HCT116 (cell line): ENCODE measurements around the gene RABEPK.
"Not testable (repeated sequence)": the region's sequence is repeated elsewhere in the genome, so short reads cannot be mapped to it uniquely, and the experiment has no call there.

Source experiments
- POLR2A ChIP-seq: IDR thresholded peaks from 2 replicates; pipeline ENCODE4 v1.7.0; 2011; ENCODE audit warnings: borderline replicate concordance; ENCODE audit not compliant: insufficient read depth, insufficient read length; ENCODE audit errors: extremely low read depth
- SRF ChIP-seq: IDR thresholded peaks from 2 replicates; pipeline ENCODE4 v1.6.1; 2012; ENCODE audit warnings: low read depth
- TF ChIP-seq, protein P1 (sequence below), 3 experiments: fragments of 200-600 bp in 1 of 3; sonication (generic) in 1 of 3; IDR thresholded peaks in 2 of 3; conservative IDR thresholded peaks in 1 of 3; 2 replicates each; pipeline ENCODE4 v1.5.1; 2012 to 2017; ENCODE audit warnings: low read depth in 2 of 3, low read length in 2 of 3, antibody characterized with exemption in 1 of 3, borderline replicate concordance in 1 of 3, control low read depth in 1 of 3, mild to moderate bottlenecking in 1 of 3, mixed read lengths in 1 of 3, mixed run types in 1 of 3, moderate library complexity in 1 of 3; ENCODE audit not compliant: insufficient read depth in 1 of 3
- TF ChIP-seq, protein P2 (sequence below): IDR thresholded peaks from 2 replicates; pipeline ENCODE4 v1.6.1; 2012; ENCODE audit warnings: low read depth

DNA sequence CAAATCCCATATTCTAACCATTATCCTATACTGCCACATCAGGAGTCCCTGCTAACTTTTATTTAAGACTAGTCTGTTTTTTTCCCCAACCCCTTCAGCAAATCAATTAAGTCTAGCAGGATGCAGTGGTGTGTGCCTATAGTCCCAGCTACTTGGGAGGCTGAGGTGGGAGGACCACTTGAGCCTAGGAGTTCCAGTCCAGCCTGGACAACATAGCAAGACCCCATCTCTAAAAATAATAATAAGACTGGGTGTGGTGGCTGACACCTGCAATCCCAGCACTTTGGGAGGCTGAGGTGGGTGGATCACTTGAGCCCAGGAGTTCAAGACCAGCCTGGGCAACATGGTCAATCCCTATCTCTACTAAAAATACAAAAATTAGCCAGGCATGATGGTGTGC lies 24.5 kb downstream of the RABEPK start:
- TF ChIP-seq, protein P1, sequence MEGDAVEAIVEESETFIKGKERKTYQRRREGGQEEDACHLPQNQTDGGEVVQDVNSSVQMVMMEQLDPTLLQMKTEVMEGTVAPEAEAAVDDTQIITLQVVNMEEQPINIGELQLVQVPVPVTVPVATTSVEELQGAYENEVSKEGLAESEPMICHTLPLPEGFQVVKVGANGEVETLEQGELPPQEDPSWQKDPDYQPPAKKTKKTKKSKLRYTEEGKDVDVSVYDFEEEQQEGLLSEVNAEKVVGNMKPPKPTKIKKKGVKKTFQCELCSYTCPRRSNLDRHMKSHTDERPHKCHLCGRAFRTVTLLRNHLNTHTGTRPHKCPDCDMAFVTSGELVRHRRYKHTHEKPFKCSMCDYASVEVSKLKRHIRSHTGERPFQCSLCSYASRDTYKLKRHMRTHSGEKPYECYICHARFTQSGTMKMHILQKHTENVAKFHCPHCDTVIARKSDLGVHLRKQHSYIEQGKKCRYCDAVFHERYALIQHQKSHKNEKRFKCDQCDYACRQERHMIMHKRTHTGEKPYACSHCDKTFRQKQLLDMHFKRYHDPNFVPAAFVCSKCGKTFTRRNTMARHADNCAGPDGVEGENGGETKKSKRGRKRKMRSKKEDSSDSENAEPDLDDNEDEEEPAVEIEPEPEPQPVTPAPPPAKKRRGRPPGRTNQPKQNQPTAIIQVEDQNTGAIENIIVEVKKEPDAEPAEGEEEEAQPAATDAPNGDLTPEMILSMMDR (IDR thresholded peaks at IDR 0.05 in 2 of 3, conservative IDR thresholded peaks at IDR 0.05 in 1 of 3; ENCODE audit: borderline replicate concordance in 1 of 3, insufficient read depth in 1 of 3, low read depth in 2 of 3, low read length in 2 of 3) = not testable (repeated sequence)
- TF ChIP-seq SRF, POLR2A: not testable (repeated sequence)
- TF ChIP-seq, protein P2, sequence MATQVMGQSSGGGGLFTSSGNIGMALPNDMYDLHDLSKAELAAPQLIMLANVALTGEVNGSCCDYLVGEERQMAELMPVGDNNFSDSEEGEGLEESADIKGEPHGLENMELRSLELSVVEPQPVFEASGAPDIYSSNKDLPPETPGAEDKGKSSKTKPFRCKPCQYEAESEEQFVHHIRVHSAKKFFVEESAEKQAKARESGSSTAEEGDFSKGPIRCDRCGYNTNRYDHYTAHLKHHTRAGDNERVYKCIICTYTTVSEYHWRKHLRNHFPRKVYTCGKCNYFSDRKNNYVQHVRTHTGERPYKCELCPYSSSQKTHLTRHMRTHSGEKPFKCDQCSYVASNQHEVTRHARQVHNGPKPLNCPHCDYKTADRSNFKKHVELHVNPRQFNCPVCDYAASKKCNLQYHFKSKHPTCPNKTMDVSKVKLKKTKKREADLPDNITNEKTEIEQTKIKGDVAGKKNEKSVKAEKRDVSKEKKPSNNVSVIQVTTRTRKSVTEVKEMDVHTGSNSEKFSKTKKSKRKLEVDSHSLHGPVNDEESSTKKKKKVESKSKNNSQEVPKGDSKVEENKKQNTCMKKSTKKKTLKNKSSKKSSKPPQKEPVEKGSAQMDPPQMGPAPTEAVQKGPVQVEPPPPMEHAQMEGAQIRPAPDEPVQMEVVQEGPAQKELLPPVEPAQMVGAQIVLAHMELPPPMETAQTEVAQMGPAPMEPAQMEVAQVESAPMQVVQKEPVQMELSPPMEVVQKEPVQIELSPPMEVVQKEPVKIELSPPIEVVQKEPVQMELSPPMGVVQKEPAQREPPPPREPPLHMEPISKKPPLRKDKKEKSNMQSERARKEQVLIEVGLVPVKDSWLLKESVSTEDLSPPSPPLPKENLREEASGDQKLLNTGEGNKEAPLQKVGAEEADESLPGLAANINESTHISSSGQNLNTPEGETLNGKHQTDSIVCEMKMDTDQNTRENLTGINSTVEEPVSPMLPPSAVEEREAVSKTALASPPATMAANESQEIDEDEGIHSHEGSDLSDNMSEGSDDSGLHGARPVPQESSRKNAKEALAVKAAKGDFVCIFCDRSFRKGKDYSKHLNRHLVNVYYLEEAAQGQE = not testable (repeated sequence)
